ENCODE data around the gene ZFHX2.
"Not testable (repeated sequence)": the region's sequence is repeated elsewhere in the genome, so short reads cannot be mapped to it uniquely, and the experiment has no call there.

ZFHX2 gene

DNA sequence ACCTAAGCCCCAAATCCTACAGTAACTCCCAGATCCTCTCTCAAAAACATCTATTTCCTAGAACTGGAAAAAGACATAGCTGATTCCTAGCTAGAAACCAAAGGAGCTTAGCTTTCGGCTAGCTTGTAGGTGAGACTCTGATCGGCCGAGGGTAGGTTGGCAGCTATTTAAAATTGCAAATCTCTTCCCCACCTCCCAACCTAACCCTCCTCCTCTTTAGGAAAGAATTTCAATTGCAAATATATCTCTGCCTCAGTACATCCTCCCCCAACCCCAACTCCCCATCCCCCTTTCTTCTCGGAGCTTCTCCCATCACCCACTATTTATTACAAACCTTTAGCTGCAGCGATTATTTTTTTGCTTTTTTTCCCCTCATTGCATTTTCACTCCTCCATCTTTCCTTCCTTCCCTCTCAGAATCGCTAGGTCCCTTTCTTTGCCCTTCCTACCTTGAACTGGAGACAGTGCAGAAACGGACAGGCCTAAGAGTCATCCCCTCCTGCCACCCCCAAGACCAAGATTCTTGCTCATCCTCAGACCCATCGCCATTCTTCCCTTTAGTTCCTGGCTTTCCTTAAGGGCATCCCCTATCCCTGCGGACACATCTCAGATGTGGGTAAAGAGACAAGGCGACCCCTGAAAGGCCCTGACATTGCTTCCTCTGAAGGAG is 13.4 kb downstream of the ZFHX2 start:
- Histone ChIP-seq H3K36me3 (replicated peaks; ENCODE audit: low read depth, low read length) (no peaks in the 10 kb centered on the region), H3K9me3 (ENCODE audit: insufficient read depth, low read length) (no peaks in the 10 kb centered on the region), H2AFZ (ENCODE audit: low read depth, low read length) (no peak overlapping the region), H3K9ac (ENCODE audit: low read length) (no peak overlapping the region), H3K27ac (ENCODE audit: low read length) (no peak overlapping the region), H3K4me1 (ENCODE audit: low read length) (0 out of 2 replicates have a peak, but pooled peaks cover 4% of the 10 kb centered on the region), H3K4me3 (ENCODE audit: low read length) (no peak overlapping the region), H3K79me2 (ENCODE audit: low read length) (no peaks in the 10 kb centered on the region), H3K27me3 (ENCODE audit: low read depth, low read length) (no peaks in the 10 kb centered on the region), H4K20me1 (ENCODE audit: insufficient read depth, low read length) (no peaks in the 10 kb centered on the region), H3K4me2 (ENCODE audit: low read length) (no peak overlapping the region)
- TF ChIP-seq EZH2phosphoT487 (IDR thresholded peaks at IDR 0.05; ENCODE audit: low read depth) (no peak), CTCF (IDR thresholded peaks at IDR 0.05; ENCODE audit: low read depth, low read length) (no peak)

DNA sequence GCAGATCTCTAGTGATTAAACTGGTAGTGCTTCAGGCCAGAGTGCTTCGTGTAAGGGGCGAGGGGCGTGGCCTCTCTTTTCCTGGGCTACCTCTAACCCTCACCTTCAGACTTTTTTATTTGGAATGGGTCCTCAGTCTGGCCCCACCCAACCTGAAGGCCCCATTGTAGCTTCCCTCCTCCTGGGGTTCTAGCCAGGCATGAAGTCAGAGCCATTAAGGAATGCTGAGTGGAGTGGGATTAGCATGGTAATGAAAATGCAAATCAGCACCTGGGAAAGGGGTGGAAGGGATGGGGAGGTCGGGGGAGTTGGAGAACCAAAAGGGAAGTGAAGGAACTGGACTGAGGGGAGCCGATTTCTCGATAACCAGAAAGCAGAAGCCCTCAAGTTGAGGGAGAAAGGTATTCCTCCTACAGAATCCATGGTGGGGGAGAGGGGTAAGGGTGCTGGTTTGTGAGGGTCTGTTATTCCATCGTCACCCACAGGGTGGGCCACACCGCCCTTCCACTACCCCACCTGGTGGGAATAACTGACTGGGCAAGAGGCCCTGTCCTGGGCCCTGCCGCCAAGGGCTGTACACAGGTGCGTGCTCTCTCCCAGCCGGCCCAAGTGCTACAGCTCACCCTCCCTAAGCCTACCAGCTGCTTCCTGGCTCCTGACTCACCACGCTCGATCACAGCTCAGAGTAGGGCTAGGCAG is 14.1 kb downstream of the ZFHX2 start:
- Histone ChIP-seq H3K4me3 (ENCODE audit: low read length) (no peak overlapping the region), H3K9ac (ENCODE audit: low read length) (no peak overlapping the region), H3K36me3 (replicated peaks; ENCODE audit: low read depth, low read length) (no peaks in the 10 kb centered on the region)

GRCh38 chr14:23536906-23537305 is 14.7 kb downstream of the ZFHX2 start:
- not testable (repeated sequence) for H2AFZ ChIP-seq (ENCODE audit: low read depth, low read length); H4K20me1 ChIP-seq (ENCODE audit: insufficient read depth, low read length); H3K9me3 ChIP-seq (ENCODE audit: insufficient read depth, low read length); H3K27ac ChIP-seq (ENCODE audit: low read length); H3K9ac ChIP-seq (ENCODE audit: low read length); H3K4me3 ChIP-seq (ENCODE audit: low read length); H3K79me2 ChIP-seq (ENCODE audit: low read length); H3K4me2 ChIP-seq (ENCODE audit: low read length); H3K36me3 ChIP-seq (replicated peaks; ENCODE audit: low read depth, low read length); H3K27me3 ChIP-seq (ENCODE audit: low read depth, low read length); H3K4me1 ChIP-seq (ENCODE audit: low read length)

More for the DNA sequence above, 14.1 kb downstream of the ZFHX2 start:
- Histone ChIP-seq H3K4me1 (ENCODE audit: low read length) (0 out of 2 replicates have a peak, but pooled peaks cover 4% of the 10 kb centered on the region), H3K9me3 (ENCODE audit: insufficient read depth, low read length) (no peaks in the 10 kb centered on the region), H3K27ac (ENCODE audit: low read length) (no peak overlapping the region), H4K20me1 (ENCODE audit: insufficient read depth, low read length) (no peaks in the 10 kb centered on the region), H3K27me3 (ENCODE audit: low read depth, low read length) (no peaks in the 10 kb centered on the region), H3K79me2 (ENCODE audit: low read length) (no peaks in the 10 kb centered on the region), H2AFZ (ENCODE audit: low read depth, low read length) (no peak overlapping the region), H3K4me2 (ENCODE audit: low read length) (no peak overlapping the region)
- TF ChIP-seq CTCF (IDR thresholded peaks at IDR 0.05; ENCODE audit: low read depth, low read length) (no peak), EZH2phosphoT487 (IDR thresholded peaks at IDR 0.05; ENCODE audit: low read depth) (no peak)

DNA sequence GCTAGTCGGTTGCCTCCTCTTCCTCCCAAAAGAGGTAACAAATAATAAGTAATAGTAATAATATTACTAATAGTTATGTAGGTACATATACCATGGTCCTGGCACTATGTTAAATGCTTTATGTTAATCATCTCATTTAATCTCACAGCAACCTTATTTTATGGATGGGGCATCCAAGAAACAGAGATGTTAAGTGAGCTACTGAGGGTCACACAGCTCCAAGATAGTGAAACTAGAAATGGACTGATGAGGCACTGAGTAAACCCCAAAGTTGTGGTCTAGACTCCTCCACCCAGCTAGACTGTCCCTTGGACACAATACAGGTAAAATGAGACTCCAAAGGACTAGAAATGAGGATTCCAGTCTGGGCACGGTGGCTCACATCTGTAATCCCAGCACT is 15.1 kb downstream of the ZFHX2 start:
- H2AFZ ChIP-seq (ENCODE audit: low read depth, low read length), result no peak overlapping the region
- no peaks in the 10 kb centered on the region for H3K9me3 ChIP-seq (ENCODE audit: insufficient read depth, low read length)
- H3K4me3 ChIP-seq (ENCODE audit: low read length), result no peak overlapping the region
- H3K9ac ChIP-seq (ENCODE audit: low read length), result no peak overlapping the region
- 0 out of 2 replicates have a peak, but pooled peaks cover 4% of the 10 kb centered on the region for H3K4me1 ChIP-seq (ENCODE audit: low read length)
- TF ChIP-seq CTCF (IDR thresholded peaks at IDR 0.05; ENCODE audit: low read depth, low read length), result no peak
- TF ChIP-seq EZH2phosphoT487 (IDR thresholded peaks at IDR 0.05; ENCODE audit: low read depth), result no peak
- H3K36me3 ChIP-seq (replicated peaks; ENCODE audit: low read depth, low read length), result no peaks in the 10 kb centered on the region
- no peak overlapping the region for H3K27ac ChIP-seq (ENCODE audit: low read length)
- H4K20me1 ChIP-seq (ENCODE audit: insufficient read depth, low read length), result no peaks in the 10 kb centered on the region
- H3K27me3 ChIP-seq (ENCODE audit: low read depth, low read length), result no peaks in the 10 kb centered on the region
- H3K79me2 ChIP-seq (ENCODE audit: low read length), result no peaks in the 10 kb centered on the region
- no peak overlapping the region for H3K4me2 ChIP-seq (ENCODE audit: low read length)
